Measurements from ENCODE around the gene CES4A. TPM values are rescaled to one million over a fixed set of nuclear protein-coding genes. Genes with fewer than 3 reads are reported as not detected.

CES4A gene
- total and polyA plus RNA-seq, 9 of the 15 experiments (the other 6 are each of a cell fraction or from before 2014, with no cell fraction given) = 0.09 to 0.13 (median 0.11) TPM; not detected in 6

GRCh38 chr16:66960270-66960669 is 28.1 kb upstream of the CES4A start:
- H3K4me1 ChIP-seq (replicated peaks in 1 of 2; ENCODE audit: control insufficient read depth in 2 of 2, insufficient read depth in 2 of 2, low read length in 2 of 2) = peaks cover 0 to 7% of the 10 kb centered on the region in 2 experiments; a peak in 3 of 5 replicates
- TF ChIP-seq POLR2B (IDR thresholded peaks at IDR 0.05; ENCODE audit: low read depth, partially characterized antibody) (no peak), ZNF512 (tag; IDR thresholded peaks at IDR 0.05) (peak; percentile 75)
- TF ChIP-seq, protein P1, sequence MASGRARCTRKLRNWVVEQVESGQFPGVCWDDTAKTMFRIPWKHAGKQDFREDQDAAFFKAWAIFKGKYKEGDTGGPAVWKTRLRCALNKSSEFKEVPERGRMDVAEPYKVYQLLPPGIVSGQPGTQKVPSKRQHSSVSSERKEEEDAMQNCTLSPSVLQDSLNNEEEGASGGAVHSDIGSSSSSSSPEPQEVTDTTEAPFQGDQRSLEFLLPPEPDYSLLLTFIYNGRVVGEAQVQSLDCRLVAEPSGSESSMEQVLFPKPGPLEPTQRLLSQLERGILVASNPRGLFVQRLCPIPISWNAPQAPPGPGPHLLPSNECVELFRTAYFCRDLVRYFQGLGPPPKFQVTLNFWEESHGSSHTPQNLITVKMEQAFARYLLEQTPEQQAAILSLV (tag; IDR thresholded peaks at IDR 0.05) = no peak
- H3K9me1 ChIP-seq (ENCODE audit: control insufficient read depth, insufficient read depth, low read length) = no peaks in the 10 kb centered on the region
- H3K4me3 ChIP-seq = no peak overlapping the region
- peaks cover 2 to 13% of the 10 kb centered on the region in 2 experiments; a peak in 2 of 5 replicates for H3K27me3 ChIP-seq (ENCODE audit: control insufficient read depth in 2 of 2, insufficient read depth in 2 of 2, low read length in 2 of 2)
- no peak overlapping the region for H3K27ac ChIP-seq (ENCODE audit: extremely low read depth, low read depth, low read length)
- H3K9me3 ChIP-seq (replicated peaks; ENCODE audit: control insufficient read depth, insufficient read depth, low read depth, low read length) = no peaks in the 10 kb centered on the region
- H3K36me3 ChIP-seq (ENCODE audit: control insufficient read depth, insufficient read depth, low read length) = no peaks in the 10 kb centered on the region
- ChIA-PET CTCF (ENCODE audit: low intra/inter-chr PET ratio) (interaction anchor here (2.1 kb wide), 1 partner anchor 55 kb away, joined by 9 read pairs; no protein-coding TSS in a partner anchor), POLR2A (no interaction called here)
- no peak for ATAC-seq
- H4K20me1 ChIP-seq (replicated peaks; ENCODE audit: control insufficient read depth, insufficient read depth, low read length) = no peaks in the 10 kb centered on the region
- no peak for FAIRE-seq
- DNase-seq (ENCODE audit: extremely low read depth in 1 of 4, low spot score in 3 of 4) = no peak
- intact Hi-C loops (cut with micrococcal nuclease) = no loop called here
- H3K4me2 ChIP-seq (ENCODE audit: insufficient read depth, low read length) = no peak overlapping the region
- WGBS (ENCODE audit: insufficient coverage, low coverage, missing lambda C conversion rate) = 0% methylated on average over 1 of the region's 1 CpG
- in situ Hi-C loops (cut with MboI) = loop anchor here (25.0 kb wide), 2 partner anchors 202 to 452 kb away; partner anchors contain the start of genes B3GNT9, FBXL8, HSF4 and NOL3
- H2AFZ ChIP-seq (ENCODE audit: low read depth, low read length) = no peak overlapping the region
- H3K79me2 ChIP-seq (ENCODE audit: control insufficient read depth, insufficient read depth, low read length) = no peaks in the 10 kb centered on the region
- no TSS peak for BruUV-seq (replicated peaks)
- H3K9ac ChIP-seq (ENCODE audit: insufficient read depth in 1 of 2, low read depth in 2 of 2, low read length in 2 of 2) = no peak overlapping the region

Measured in K562 (cell line).